PFSK-1 (cell line): ENCODE measurements around the gene SNRNP48.

Source experiments
- FOXP2 ChIP-seq: optimal IDR thresholded peaks from 2 replicates; pipeline ENCODE3; 2011; ENCODE audit warnings: borderline replicate concordance, control low read depth, inconsistent platforms; ENCODE audit not compliant: insufficient read depth; ENCODE audit errors: extremely low read length, extremely low read depth
- POLR2AphosphoS5 ChIP-seq: IDR thresholded peaks from 2 replicates; pipeline ENCODE4 v1.6.1; 2012; ENCODE audit warnings: low read depth, mild to moderate bottlenecking, control low read depth, low read length, moderate library complexity
- REST ChIP-seq, 2 experiments: IDR thresholded peaks; 2 replicates each; pipeline versions ENCODE4 v1.6.1 to v1.8.0; 2011 to 2012; ENCODE audit warnings: low read depth in 2 of 2, low read length in 2 of 2, control low read depth in 1 of 2, inconsistent platforms in 1 of 2, mild to moderate bottlenecking in 1 of 2, moderate library complexity in 1 of 2; ENCODE audit not compliant: insufficient read depth in 1 of 2
- SIN3A ChIP-seq: IDR thresholded peaks from 2 replicates; pipeline ENCODE4 v1.6.1; 2012; ENCODE audit warnings: mild to moderate bottlenecking, low read length, moderate library complexity, borderline replicate concordance; ENCODE audit not compliant: insufficient read depth
- TAF1 ChIP-seq: IDR thresholded peaks from 2 replicates; pipeline ENCODE4 v1.6.1; 2012; ENCODE audit warnings: low read length, control low read depth, borderline replicate concordance; ENCODE audit not compliant: insufficient read depth

SNRNP48 gene

GRCh38 chr6:7555671-7556070 is 34.3 kb upstream of the SNRNP48 start:
- TF ChIP-seq FOXP2, result no peak
- no peak for TF ChIP-seq REST (IDR thresholded peaks at IDR 0.05; ENCODE audit: insufficient read depth in 1 of 2, low read depth in 2 of 2, low read length in 2 of 2)
- TF ChIP-seq POLR2AphosphoS5, result no peak
- no peak for TF ChIP-seq SIN3A
- no peak for TF ChIP-seq TAF1

DNA sequence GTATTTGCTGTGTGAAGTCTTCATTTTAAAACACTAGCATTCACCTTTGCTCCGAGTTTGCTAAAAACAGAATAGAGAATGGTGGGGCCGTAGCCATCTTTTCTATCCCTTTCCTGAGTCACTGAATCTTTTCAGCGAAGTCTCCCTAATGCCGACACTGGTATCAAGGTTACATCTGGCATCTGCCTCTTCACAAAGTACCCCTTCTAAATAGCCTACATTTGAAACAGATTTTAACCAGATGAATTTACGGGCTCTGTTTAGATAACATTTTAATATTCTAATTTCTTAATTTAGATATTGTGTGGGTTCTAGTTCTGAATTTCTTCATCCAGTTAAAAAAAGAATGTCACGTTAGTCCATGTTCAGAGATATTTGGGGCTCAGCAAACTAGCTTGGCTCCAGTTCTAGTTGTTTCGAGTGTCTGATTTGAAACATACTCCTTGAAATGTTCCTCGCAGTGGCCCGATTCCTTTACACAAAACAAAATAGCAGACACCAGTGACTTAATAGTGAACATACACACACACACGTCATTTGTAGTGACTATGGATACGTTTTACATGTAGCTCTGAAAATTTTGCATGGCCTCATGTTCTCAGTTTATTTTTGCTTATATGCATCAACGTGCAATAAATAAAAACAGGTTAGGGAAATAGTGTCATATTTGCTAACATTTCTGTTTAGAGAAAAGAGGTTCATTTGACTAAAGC is 33.4 kb upstream of the SNRNP48 start:
- TF ChIP-seq POLR2AphosphoS5, result no peak
- TF ChIP-seq TAF1, result no peak
- TF ChIP-seq FOXP2, result no peak
- TF ChIP-seq REST (IDR thresholded peaks at IDR 0.05; ENCODE audit: insufficient read depth in 1 of 2, low read depth in 2 of 2, low read length in 2 of 2), result no peak
- TF ChIP-seq SIN3A, result no peak

DNA sequence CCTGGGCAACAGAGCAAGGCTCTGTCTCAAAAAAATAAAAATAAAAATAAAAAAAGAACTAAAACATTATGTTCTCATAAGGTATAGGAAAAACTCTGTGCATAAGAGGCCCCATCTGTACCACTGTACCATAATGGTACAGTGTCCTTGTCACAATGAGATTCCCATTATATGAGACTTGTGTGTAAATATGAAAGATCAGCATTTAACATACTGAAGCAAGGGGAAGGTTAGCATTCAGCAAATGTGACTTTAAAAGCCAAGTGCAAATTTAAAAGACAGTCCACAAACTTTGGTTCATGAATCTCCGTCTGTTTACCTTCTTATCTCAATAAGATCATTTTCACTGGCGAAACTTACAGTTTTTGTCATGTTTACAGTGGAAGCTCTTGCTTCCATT is 32.3 kb upstream of the SNRNP48 start:
- TF ChIP-seq POLR2AphosphoS5, result no peak
- no peak for TF ChIP-seq SIN3A
- no peak for TF ChIP-seq FOXP2
- TF ChIP-seq TAF1, result no peak
- TF ChIP-seq REST (IDR thresholded peaks at IDR 0.05; ENCODE audit: insufficient read depth in 1 of 2, low read depth in 2 of 2, low read length in 2 of 2), result no peak

DNA sequence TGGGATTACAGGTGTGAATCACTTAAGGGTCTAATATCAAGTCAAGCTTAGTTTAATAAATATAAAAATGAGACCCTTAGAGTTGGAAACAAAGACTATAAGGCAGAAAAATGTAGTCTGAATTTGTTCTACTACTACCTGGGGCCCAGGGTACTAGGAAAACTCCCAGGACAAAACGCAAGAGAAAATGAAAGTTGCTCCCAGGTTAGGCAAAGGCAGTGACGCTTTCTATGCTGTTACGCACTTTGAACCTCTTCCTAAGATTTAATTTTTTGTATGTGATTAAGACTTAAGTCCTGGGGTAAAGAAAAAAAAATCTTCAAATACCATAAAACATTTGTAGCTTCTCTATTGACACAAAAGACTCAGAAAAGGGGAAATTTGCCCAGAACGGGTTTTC is 31.2 kb upstream of the SNRNP48 start:
- TF ChIP-seq TAF1 (no peak), POLR2AphosphoS5 (no peak), REST (IDR thresholded peaks at IDR 0.05; ENCODE audit: insufficient read depth in 1 of 2, low read depth in 2 of 2, low read length in 2 of 2) (no peak), FOXP2 (no peak), SIN3A (no peak)

DNA sequence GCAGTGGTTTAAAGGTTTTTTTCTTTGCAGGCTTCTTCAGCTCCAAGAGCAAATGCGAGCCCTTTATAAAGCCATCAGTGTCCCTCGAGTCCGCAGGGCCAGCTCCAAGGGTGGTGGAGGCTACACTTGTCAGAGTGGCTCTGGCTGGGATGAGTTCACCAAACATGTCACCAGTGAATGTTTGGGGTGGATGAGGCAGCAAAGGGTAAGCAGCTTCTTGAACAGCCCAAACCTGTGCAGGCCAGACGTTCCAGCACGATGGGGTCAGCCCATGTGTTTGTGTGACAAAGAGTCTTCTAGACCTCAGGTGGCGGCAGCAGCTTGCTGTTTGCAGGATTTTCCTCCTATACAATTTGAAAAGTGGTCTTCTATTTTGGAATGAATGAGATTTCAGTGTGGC is 30.8 kb upstream of the SNRNP48 start:
- TF ChIP-seq TAF1, result no peak
- TF ChIP-seq REST (IDR thresholded peaks at IDR 0.05; ENCODE audit: insufficient read depth in 1 of 2, low read depth in 2 of 2, low read length in 2 of 2), result no peak
- no peak for TF ChIP-seq FOXP2
